K562 (cell line): ENCODE results near the gene FANCG. TPM values are rescaled to one million over a fixed set of nuclear protein-coding genes. Genes with fewer than 3 reads are reported as not detected.
A peak's percentile ranks its signal among the peaks of the same experiment; 100 is the strongest.

Experiments used
- ESRRA ChIP-seq: fragments of 450-650 bp; IDR thresholded peaks from 2 replicates; pipeline ENCODE4 v1.6.1; 2014; ENCODE audit warnings: low read depth, mild to moderate bottlenecking, moderate library complexity, borderline replicate concordance
- HDAC2 ChIP-seq: fragments of 450-650 bp; IDR thresholded peaks from 2 replicates; pipeline ENCODE4 v1.6.1; 2016; ENCODE audit warnings: mild to moderate bottlenecking
- HEY1 ChIP-seq: fragments of 250-450 bp; sonication (Bioruptor Pico); IDR thresholded peaks from 2 replicates; pipeline ENCODE4 v1.5.0; 2020; ENCODE audit warnings: mild to moderate bottlenecking, moderate library complexity, borderline replicate concordance
- KAT8 ChIP-seq: fragments of 450-650 bp; IDR thresholded peaks from 2 replicates; pipeline ENCODE4 v1.6.1; 2016; ENCODE audit warnings: low read depth, mild to moderate bottlenecking
- NR2F6 ChIP-seq: fragments of 450-650 bp; formaldehyde crosslinking; IDR thresholded peaks from 2 replicates; pipeline ENCODE4 v1.4.0; 2020; ENCODE audit warnings: mild to moderate bottlenecking
- POLR2B ChIP-seq: fragments of 450-650 bp; IDR thresholded peaks from 2 replicates; pipeline ENCODE4 v1.6.1; 2018; ENCODE audit warnings: low read depth; ENCODE audit not compliant: partially characterized antibody
- RAD51 ChIP-seq: fragments of 450-650 bp; IDR thresholded peaks from 2 replicates; pipeline ENCODE4 v1.7.1; 2016; ENCODE audit warnings: low read depth, mild to moderate bottlenecking, borderline replicate concordance
- SLC30A9 ChIP-seq: fragments of 250-450 bp; sonication (Bioruptor Pico); IDR thresholded peaks from 2 replicates; pipeline ENCODE4 v1.8.0; 2022; ENCODE audit warnings: mild to moderate bottlenecking, moderate library complexity
- TCF3 ChIP-seq: sonication (generic); formaldehyde crosslinking; IDR thresholded peaks from 2 replicates; pipeline ENCODE4 v1.4.0; 2020; ENCODE audit warnings: mild to moderate bottlenecking, missing genetic modification reagents
- ZBTB1 ChIP-seq: sonication (generic); formaldehyde crosslinking; IDR thresholded peaks from 2 replicates; pipeline ENCODE4 v1.8.1; 2023; ENCODE audit warnings: missing genetic modification reagents, low read depth, mild to moderate bottlenecking, borderline replicate concordance
- ZNF384 ChIP-seq: IDR thresholded peaks from 2 replicates; pipeline ENCODE4 v1.6.1; 2012; ENCODE audit warnings: low read depth, low read length, improper control_type of control experiment
- ZNF780A ChIP-seq: fragments of 250-450 bp; sonication (Bioruptor Pico); IDR thresholded peaks from 2 replicates; pipeline ENCODE4 v1.5.0; 2021; ENCODE audit warnings: mild to moderate bottlenecking
- ZNF830 ChIP-seq: fragments of 250-450 bp; sonication (Bioruptor Pico); IDR thresholded peaks from 2 replicates; pipeline ENCODE4 v1.5.0; 2021; ENCODE audit warnings: mild to moderate bottlenecking
- polyA plus RNA-seq, 8 experiments: library from polyadenylated mRNA; depleted of rRNA in 4 of 8; stranded (reverse) in 5 of 8; unstranded in 3 of 8; fragments of >200 nt; fragmentation: Nextera tagmentation in 2 of 8; fragmentation: Illumina TruSeq in 1 of 8; extraction: Ambion mirVana in 2 of 8; extraction: Trizol in 1 of 8; gene quantifications; 2 replicates each; pipeline versions ENCODE4 v1.2.1 to v1.2.3, GENCODE V29; 2011 to 2014; ENCODE audit warnings: inconsistent platforms in 1 of 8, missing spikeins in 1 of 8
- total RNA-seq, 7 experiments: library from RNA; depleted of rRNA in 6 of 7; stranded (reverse); fragments of >200 nt in 6 of 7; fragmentation: Illumina TruSeq in 2 of 7; extraction: Trizol in 2 of 7; gene quantifications; 2 replicates each; pipeline versions ENCODE4 v1.2.1 to v1.2.3, GENCODE V29; 2011 to 2021; ENCODE audit warnings: low replicate concordance in 1 of 7
- TF ChIP-seq, protein P1 (sequence below): fragments of 450-650 bp; IDR thresholded peaks from 2 replicates; pipeline ENCODE4 v1.6.1; 2018; ENCODE audit warnings: mild to moderate bottlenecking, low read depth; ENCODE audit not compliant: partially characterized antibody
- TF ChIP-seq, protein P2 (sequence below): fragments of 450-650 bp; IDR thresholded peaks from 2 replicates; pipeline ENCODE4 v1.6.1; 2014; ENCODE audit warnings: low read depth, mild to moderate bottlenecking, moderate library complexity, borderline replicate concordance
- TF ChIP-seq, protein P3 (sequence below), 2 experiments: fragments of 200-800 bp in 1 of 2; sonication (Bioruptor generic) in 1 of 2; sonication (generic) in 1 of 2; formaldehyde crosslinking in 1 of 2; IDR thresholded peaks in 1 of 2; conservative IDR thresholded peaks in 1 of 2; 2 replicates each; pipeline versions ENCODE4 v1.5.0 to v1.6.1; 2016 to 2020; ENCODE audit warnings: missing compliant biosample characterization in 1 of 2, missing genetic modification characterization in 1 of 2, missing genetic modification reagents in 1 of 2
- TF ChIP-seq, protein P4 (sequence below): fragments of 450-650 bp; IDR thresholded peaks from 2 replicates; pipeline ENCODE4 v1.7.1; 2018; ENCODE audit warnings: mild to moderate bottlenecking, low read depth; ENCODE audit not compliant: partially characterized antibody
- TF ChIP-seq, protein P5 (sequence below): fragments of 450-650 bp; formaldehyde crosslinking; IDR thresholded peaks from 2 replicates; pipeline ENCODE4 v1.4.0; 2020; ENCODE audit warnings: mild to moderate bottlenecking

FANCG gene
- total and polyA plus RNA-seq, 9 of the 15 experiments (the other 6 are each of a cell fraction or from before 2014, with no cell fraction given) = 7.5 to 43.9 (median 31.0) TPM

DNA sequence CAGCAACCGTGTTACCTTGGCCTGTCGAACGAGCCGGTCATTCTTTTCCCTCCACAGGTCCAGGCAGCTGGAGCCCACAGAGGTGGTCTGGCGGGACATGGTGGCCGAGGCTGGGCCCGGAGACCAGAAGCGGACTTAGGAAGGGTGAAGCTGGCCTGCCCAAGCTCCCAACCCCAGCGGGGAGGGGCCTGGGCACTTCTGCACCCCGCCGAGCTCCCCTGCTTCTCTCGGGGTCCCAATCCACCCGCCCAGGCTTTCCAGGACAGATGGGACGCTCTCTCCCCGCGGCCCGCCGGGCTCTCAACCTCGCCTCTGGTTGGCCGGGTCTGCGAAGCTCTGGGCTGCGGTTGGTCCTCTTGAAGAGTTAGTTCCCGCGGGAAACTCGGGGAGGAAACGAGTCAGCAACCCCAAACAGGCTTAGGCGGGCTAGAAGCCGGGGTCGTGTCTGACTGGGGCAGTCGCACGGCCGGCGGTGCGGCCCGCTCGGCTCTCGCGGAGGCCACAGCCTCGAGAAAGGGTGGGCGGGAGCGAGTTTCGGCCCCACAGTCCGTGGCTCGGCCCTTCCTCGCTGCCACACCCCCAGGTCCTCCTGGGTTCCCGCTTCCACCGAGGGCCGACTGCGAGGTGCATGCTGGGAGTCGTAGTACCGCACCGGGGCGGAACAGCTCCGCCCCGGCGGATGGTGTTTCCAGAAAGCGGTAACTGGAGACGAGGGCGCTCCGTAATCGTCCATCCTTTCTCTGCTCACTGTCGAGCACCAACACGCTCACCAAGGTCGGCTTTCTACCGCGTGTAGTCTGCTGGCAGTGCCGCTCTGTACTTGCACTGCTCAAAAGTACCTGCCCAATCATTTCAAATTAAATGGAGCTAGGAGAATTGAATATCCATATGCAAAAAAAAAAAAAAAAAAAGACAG lies at the start of gene FANCG (continued):
- TF ChIP-seq, protein P1, sequence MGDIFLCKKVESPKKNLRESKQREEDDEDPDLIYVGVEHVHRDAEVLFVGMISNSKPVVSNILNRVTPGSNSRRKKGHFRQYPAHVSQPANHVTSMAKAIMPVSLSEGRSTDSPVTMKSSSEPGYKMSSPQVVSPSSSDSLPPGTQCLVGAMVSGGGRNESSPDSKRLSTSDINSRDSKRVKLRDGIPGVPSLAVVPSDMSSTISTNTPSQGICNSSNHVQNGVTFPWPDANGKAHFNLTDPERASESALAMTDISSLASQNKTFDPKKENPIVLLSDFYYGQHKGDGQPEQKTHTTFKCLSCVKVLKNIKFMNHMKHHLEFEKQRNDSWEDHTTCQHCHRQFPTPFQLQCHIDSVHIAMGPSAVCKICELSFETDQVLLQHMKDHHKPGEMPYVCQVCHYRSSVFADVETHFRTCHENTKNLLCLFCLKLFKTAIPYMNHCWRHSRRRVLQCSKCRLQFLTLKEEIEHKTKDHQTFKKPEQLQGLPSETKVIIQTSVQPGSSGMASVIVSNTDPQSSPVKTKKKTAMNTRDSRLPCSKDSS = no peak
- TF ChIP-seq, protein P2, sequence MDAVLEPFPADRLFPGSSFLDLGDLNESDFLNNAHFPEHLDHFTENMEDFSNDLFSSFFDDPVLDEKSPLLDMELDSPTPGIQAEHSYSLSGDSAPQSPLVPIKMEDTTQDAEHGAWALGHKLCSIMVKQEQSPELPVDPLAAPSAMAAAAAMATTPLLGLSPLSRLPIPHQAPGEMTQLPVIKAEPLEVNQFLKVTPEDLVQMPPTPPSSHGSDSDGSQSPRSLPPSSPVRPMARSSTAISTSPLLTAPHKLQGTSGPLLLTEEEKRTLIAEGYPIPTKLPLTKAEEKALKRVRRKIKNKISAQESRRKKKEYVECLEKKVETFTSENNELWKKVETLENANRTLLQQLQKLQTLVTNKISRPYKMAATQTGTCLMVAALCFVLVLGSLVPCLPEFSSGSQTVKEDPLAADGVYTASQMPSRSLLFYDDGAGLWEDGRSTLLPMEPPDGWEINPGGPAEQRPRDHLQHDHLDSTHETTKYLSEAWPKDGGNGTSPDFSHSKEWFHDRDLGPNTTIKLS = peak; percentile 67; the same call in 1 of the 2 replicates
- TF ChIP-seq POLR2B (peak; percentile 20), ZBTB1 (CRISPR knock-in tag) (no peak), HEY1 (CRISPR knock-in tag) (no peak), TCF3 (CRISPR knock-in tag) (no peak), KAT8 (no peak), ZNF780A (CRISPR knock-in tag) (no peak), HDAC2 (no peak), RAD51 (no peak), ZNF830 (CRISPR knock-in tag) (no peak), NR2F6 (CRISPR knock-in tag) (no peak), SLC30A9 (CRISPR knock-in tag) (no peak), ZNF384 (no peak), ESRRA (0 out of 2 replicates have a peak, but pooled peaks have one; percentile 38)
- TF ChIP-seq, protein P3, sequence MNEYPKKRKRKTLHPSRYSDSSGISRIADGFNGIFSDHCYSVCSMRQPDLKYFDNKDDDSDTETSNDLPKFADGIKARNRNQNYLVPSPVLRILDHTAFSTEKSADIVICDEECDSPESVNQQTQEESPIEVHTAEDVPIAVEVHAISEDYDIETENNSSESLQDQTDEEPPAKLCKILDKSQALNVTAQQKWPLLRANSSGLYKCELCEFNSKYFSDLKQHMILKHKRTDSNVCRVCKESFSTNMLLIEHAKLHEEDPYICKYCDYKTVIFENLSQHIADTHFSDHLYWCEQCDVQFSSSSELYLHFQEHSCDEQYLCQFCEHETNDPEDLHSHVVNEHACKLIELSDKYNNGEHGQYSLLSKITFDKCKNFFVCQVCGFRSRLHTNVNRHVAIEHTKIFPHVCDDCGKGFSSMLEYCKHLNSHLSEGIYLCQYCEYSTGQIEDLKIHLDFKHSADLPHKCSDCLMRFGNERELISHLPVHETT (CRISPR knock-in tag; conservative IDR thresholded peaks at IDR 0.05 in 1 of 2, IDR thresholded peaks at IDR 0.05 in 1 of 2) = peak in 1 of 2 experiments; percentile 98; a peak in 2 of 4 replicates
- TF ChIP-seq, protein P4, sequence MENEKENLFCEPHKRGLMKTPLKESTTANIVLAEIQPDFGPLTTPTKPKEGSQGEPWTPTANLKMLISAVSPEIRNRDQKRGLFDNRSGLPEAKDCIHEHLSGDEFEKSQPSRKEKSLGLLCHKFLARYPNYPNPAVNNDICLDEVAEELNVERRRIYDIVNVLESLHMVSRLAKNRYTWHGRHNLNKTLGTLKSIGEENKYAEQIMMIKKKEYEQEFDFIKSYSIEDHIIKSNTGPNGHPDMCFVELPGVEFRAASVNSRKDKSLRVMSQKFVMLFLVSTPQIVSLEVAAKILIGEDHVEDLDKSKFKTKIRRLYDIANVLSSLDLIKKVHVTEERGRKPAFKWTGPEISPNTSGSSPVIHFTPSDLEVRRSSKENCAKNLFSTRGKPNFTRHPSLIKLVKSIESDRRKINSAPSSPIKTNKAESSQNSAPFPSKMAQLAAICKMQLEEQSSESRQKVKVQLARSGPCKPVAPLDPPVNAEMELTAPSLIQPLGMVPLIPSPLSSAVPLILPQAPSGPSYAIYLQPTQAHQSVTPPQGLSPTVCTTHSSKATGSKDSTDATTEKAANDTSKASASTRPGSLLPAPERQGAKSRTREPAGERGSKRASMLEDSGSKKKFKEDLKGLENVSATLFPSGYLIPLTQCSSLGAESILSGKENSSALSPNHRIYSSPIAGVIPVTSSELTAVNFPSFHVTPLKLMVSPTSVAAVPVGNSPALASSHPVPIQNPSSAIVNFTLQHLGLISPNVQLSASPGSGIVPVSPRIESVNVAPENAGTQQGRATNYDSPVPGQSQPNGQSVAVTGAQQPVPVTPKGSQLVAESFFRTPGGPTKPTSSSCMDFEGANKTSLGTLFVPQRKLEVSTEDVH = peak; percentile 96
- TF ChIP-seq, protein P5, sequence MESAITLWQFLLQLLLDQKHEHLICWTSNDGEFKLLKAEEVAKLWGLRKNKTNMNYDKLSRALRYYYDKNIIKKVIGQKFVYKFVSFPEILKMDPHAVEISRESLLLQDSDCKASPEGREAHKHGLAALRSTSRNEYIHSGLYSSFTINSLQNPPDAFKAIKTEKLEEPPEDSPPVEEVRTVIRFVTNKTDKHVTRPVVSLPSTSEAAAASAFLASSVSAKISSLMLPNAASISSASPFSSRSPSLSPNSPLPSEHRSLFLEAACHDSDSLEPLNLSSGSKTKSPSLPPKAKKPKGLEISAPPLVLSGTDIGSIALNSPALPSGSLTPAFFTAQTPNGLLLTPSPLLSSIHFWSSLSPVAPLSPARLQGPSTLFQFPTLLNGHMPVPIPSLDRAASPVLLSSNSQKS (CRISPR knock-in tag) = no peak
